Osteocyte (in vitro differentiated cells): ENCODE data around the gene EIF2S2. TPM values are rescaled to one million over a fixed set of nuclear protein-coding genes. Genes with fewer than 3 reads are reported as not detected.

Source experiments
- DNase-seq: peaks from one replicate; pipeline ENCODE4 v3.0.0; 2021; ENCODE audit warnings: mixed read lengths; ENCODE audit not compliant: unreplicated experiment; ENCODE audit errors: extremely low spot score
- H3K27ac Mint-ChIP-seq: one replicate; pipeline ENCODE4 v1.8.0; 2021; ENCODE audit warnings: mild to moderate bottlenecking, mixed read lengths; ENCODE audit not compliant: unreplicated experiment
- H3K27me3 Mint-ChIP-seq: one replicate; pipeline ENCODE4 v1.8.0; 2021; ENCODE audit warnings: mixed read lengths; ENCODE audit not compliant: unreplicated experiment
- H3K36me3 Mint-ChIP-seq: one replicate; pipeline ENCODE4 v1.8.0; 2021; ENCODE audit warnings: mixed read lengths; ENCODE audit not compliant: unreplicated experiment
- H3K4me1 Mint-ChIP-seq: one replicate; pipeline ENCODE4 v1.8.0; 2021; ENCODE audit warnings: mixed read lengths; ENCODE audit not compliant: unreplicated experiment
- H3K4me3 Mint-ChIP-seq: one replicate; pipeline ENCODE4 v1.8.0; 2021; ENCODE audit warnings: mild to moderate bottlenecking, moderate library complexity, mixed read lengths; ENCODE audit not compliant: unreplicated experiment
- H3K9me3 Mint-ChIP-seq: one replicate; pipeline ENCODE4 v1.8.0; 2021; ENCODE audit warnings: mixed read lengths; ENCODE audit not compliant: unreplicated experiment
- total RNA-seq: library from RNA; stranded (reverse); gene quantifications from 2 replicates; pipeline ENCODE4 v1.2.1, GENCODE V29; 2021
- TF ChIP-seq, protein P1 (sequence below): fragments of 200-600 bp; sonication (generic); IDR thresholded peaks from 2 replicates; pipeline ENCODE4 v1.5.0; 2021; ENCODE audit warnings: antibody characterized with exemption, mild to moderate bottlenecking, moderate library complexity

EIF2S2 gene
- total RNA-seq, 1 donor from 2014 or later = 87.9 TPM

GRCh38 chr20:34122274-34122980, 10.4 kb upstream of the EIF2S2 start:
- no peaks in the 10 kb centered on the region for H3K4me1 Mint-ChIP-seq
- no peaks in the 10 kb centered on the region for H3K36me3 Mint-ChIP-seq
- DNase-seq = no peak
- TF ChIP-seq, protein P1, sequence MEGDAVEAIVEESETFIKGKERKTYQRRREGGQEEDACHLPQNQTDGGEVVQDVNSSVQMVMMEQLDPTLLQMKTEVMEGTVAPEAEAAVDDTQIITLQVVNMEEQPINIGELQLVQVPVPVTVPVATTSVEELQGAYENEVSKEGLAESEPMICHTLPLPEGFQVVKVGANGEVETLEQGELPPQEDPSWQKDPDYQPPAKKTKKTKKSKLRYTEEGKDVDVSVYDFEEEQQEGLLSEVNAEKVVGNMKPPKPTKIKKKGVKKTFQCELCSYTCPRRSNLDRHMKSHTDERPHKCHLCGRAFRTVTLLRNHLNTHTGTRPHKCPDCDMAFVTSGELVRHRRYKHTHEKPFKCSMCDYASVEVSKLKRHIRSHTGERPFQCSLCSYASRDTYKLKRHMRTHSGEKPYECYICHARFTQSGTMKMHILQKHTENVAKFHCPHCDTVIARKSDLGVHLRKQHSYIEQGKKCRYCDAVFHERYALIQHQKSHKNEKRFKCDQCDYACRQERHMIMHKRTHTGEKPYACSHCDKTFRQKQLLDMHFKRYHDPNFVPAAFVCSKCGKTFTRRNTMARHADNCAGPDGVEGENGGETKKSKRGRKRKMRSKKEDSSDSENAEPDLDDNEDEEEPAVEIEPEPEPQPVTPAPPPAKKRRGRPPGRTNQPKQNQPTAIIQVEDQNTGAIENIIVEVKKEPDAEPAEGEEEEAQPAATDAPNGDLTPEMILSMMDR = no peak
- no peak overlapping the region for H3K4me3 Mint-ChIP-seq
- H3K27ac Mint-ChIP-seq = no peak overlapping the region
- peaks cover 33% of the 10 kb centered on the region for H3K27me3 Mint-ChIP-seq
- peaks cover 9% of the 10 kb centered on the region for H3K9me3 Mint-ChIP-seq

GRCh38 chr20:34120213-34120612, 8.2 kb upstream of the EIF2S2 start:
- no peak for DNase-seq
- TF ChIP-seq, protein P1 = no peak
- Mint-ChIP-seq H3K4me1 (no peaks in the 10 kb centered on the region), H3K27me3 (peaks cover 24% of the 10 kb centered on the region), H3K9me3 (no peaks in the 10 kb centered on the region), H3K4me3 (no peak overlapping the region), H3K36me3 (no peaks in the 10 kb centered on the region), H3K27ac (no peak overlapping the region)

- Mint-ChIP-seq H3K36me3 (peaks cover 2% of the 10 kb centered on the region), H3K9me3 (no peaks in the 10 kb centered on the region), H3K4me1 (peaks cover 12% of the 10 kb centered on the region), H3K27ac (no peak overlapping the region), H3K4me3 (no peak overlapping the region), H3K27me3 (peaks cover 13% of the 10 kb centered on the region)
- TF ChIP-seq, protein P1 = no peak
- no peak for DNase-seq
Observed at GRCh38 chr20:34115232-34115631, 3.2 kb upstream of the EIF2S2 start.

GRCh38 chr20:34114809-34115208, 2.8 kb upstream of the EIF2S2 start:
- TF ChIP-seq, protein P1 = no peak
- H3K27ac Mint-ChIP-seq = no peak overlapping the region
- peaks cover 13% of the 10 kb centered on the region for H3K27me3 Mint-ChIP-seq
- H3K4me3 Mint-ChIP-seq = no peak overlapping the region
- peaks cover 4% of the 10 kb centered on the region for H3K36me3 Mint-ChIP-seq
- H3K4me1 Mint-ChIP-seq = peaks cover 15% of the 10 kb centered on the region
- no peaks in the 10 kb centered on the region for H3K9me3 Mint-ChIP-seq
- DNase-seq = no peak

DNA sequence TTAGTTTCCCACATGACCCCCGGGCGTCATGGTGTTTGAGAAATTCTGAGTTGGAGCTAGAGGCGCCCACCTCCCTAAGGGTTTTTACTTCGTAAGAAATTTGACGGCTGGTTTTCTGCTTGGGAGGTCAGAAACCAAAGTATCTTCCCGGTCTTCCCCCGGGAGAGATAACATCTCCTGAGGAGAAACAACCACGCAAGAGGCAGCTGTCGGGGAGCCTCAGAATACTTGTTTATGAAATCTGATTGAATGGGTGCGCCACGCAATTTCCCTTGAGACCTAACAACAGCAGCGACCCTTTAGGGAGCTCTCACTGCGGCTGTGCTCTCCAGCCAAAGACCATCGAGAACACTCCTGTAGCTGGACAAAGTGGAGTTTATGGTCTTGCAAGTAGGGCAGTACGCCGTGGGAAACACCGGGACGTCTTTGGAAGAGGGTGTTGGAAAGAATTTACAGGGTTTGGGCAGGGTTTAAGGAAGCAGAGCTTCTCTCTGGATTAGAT, 608 bp upstream of the EIF2S2 start:
- DNase-seq = no peak
- H3K27me3 Mint-ChIP-seq = peaks cover 4% of the 10 kb centered on the region
- no peaks in the 10 kb centered on the region for H3K9me3 Mint-ChIP-seq
- TF ChIP-seq, protein P1 = no peak
- H3K4me1 Mint-ChIP-seq = peaks cover 36% of the 10 kb centered on the region
- peak overlapping the region; percentile 90 for H3K4me3 Mint-ChIP-seq
- peaks cover 15% of the 10 kb centered on the region for H3K36me3 Mint-ChIP-seq
- peak overlapping the region; percentile 98 for H3K27ac Mint-ChIP-seq
